CD4-positive, alpha-beta T cell treated with Interleukin-1 beta for 1 hour (primary cell): ENCODE measurements around the gene LRRC39.
"Not testable (repeated sequence)": the region's sequence is repeated elsewhere in the genome, so short reads cannot be mapped to it uniquely, and the experiment has no call there.

Source experiments
- DNase-seq, 2 donors: peaks; one replicate each; pipeline ENCODE4 v3.0.0-alpha.2; 2020 to 2022

LRRC39 gene

DNA sequence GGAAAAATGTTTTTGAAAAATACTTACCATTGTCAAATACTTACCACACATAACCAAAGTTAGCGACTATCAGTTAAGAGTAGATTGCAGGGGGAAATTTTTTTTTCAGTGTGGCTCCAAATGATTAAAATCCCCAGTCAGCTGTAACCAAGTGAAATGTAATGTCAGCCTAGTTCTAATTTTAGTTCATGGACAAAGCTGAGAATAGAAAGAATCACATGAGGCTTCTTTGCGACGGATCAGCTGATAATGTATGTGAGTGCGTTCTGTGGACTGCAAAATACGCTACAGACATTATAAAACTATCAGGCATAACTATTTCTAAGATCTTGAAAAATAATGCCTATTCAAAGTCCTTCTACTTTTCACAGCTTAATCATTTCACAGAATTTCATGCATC is at the start of gene LRRC39:
LRRC39 (minus strand) TSS at position 166 of the 400 bp plus-strand sequence. CDS start 9,740 bp downstream, outside the sequence.
- no peak for DNase-seq

DNA sequence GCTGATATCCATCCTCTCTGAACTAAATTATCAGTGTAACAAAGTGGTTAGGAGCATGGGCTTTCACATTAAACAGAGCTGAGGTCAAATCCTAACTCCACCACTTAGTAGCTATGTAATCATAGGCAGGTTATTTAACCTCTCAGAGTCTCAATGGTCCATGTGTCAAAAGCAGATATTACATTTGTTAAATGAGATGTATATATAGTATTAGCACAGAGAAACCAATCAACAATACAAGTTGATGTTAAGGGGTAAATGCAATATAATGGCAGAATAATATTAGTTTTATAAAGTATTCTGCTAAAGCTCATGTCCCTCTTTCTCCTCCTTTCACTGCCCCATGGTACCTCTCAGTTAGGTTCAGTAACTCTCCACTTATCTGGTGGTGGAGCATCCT is 44.4 kb upstream of the LRRC39 start:
- no peak for DNase-seq

DNA sequence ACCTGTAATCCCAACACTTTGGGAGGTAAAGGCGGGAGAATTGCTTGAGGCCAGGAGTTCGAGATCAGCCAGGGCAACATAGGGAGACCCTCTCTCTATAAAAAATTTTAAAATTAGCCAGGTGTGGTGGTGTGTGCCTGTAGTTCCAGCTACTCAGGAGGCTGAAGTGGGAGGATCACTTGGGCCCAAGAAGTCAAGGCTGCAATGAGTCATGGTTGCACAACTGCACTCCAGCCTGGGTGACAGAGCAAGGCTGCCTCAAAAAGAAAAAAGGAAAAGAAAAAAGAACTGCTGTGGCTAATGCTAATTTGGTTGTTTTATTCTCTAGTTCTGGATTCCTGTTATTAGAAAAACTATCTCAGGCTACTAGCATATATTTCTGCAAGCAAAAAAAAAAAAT is 41.8 kb upstream of the LRRC39 start:
- DNase-seq, result no peak

DNA sequence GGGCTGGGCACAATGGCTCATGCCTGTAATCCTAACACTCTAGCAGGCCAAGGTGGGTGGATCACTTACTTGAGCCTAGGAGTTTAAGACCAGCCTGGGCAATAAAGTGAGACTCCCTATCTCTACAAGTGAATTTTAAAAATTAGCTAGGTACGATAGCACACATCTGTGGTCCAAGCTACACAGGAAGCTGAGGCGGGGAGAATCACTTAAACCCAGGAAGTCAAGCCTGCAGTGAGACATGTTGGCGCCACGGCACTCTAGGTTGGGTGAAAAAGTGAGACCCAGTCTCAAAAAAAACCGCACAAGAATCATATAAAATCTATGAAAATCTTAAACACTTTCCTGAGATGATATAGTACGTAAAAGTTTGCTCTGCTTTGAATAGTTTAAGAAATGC is 41.4 kb upstream of the LRRC39 start:
- no peak for DNase-seq

DNA sequence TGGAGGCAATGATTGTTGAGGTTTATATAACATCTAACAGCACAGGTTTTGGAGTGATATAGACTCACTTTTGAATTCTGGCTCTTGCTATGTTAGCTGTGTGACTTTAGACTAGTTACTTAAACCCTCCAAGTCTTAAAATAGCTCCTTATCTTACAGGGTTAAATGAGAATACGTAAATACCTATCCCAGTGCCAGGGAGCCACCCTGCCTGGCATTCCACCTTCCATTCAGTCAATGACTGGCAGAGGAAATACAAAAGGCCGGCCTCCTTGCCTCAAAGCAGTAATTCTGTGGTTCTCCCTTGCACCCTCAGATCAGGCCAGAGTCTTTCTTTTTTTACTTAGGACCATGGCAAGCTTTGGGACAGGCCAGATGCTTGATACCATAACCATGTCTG is 39.8 kb upstream of the LRRC39 start:
- DNase-seq, result no peak

DNA sequence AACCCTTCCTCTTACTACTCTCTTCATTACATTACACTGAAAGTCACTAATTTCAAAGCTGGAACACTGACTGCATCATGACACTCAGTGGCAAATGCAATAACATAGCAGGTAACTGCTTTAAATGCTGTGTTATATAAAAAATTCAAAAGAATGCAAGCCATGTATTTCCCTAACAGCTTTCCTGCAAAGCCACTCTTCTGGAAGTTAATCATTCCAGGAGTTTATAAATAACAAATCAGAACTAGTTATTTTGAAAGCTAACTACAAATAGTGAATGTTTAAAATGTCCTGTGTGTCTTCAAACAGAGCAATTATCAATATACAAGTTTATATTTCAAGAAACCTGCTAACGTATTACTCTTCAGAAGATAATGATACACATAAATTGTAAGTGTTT is 37.0 kb upstream of the LRRC39 start:
- DNase-seq, result no peak

DNA sequence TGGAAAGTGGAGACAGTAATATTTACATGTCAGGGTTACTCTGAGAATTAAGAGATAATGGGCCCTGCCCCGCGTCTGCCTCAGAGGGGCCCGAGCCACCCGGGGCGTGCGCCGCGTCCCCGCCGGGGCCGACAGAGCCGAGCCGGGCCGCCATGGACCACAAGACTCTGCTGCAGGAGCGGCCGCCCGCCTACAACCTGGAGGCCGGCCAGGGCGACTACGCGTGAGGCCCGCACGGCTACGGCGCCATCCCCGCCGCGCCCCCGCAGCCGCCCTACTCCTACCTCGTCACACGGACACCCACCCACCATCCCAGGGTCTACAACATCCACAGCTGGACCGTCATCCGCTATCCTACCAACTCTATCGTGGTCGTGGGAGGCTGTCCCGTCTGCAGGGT is 35.1 kb upstream of the LRRC39 start:
- no peak for DNase-seq

DNA sequence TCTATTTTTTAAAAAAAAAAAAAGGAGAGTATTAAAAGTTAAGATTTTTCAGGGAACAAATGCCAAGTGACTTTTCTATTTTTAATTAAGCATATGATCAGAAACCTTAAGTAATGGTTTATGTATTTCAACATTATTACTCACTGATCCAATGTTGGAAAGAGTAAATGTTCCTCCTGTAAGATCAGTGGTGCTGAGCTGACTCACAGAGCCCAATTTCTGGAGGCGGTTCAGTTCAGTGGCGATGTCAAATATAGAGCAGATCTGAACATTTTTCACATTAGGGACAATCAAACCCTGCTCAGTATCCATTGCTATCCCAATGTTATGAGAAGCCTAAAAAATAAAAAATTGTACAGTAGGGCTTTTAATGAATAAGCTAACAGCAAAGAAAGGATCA is 28.2 kb upstream of the LRRC39 start:
- DNase-seq, result no peak

DNA sequence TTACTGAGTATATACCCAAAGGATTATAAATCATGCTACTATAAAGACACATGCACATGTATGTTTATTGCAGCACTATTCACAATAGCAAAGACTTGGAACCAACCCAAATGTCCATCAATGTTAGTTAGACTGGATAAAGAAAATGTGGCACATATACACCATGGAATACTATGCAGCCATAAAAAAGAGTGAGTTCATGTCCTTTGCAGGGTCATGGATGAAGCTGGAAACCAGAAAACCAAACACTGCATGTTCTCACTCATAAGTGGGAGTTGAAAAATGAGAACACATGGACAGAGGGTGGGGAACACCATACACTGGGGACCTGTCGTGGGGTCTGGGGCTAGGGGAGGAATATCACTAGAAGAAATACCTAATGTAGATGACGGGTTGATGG is 27.5 kb upstream of the LRRC39 start:
- DNase-seq, result not testable (repeated sequence)

DNA sequence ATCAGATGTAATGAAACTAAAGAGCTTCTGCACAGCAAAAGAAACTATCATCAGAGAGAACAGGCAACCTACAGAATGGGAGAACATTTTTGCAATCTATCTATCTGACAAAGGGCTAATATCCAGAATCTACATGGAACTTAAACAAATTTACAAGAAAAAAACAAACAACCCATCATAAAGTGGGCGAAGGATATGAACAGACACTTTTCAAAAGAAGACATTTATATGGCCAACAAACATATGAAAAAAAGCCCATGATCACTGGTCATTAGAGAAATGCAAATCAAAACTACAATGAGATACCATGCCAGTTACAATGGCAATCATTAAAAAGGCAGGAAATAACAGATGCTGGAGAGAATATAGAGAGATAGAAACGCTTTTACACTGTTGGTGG is 27.0 kb upstream of the LRRC39 start:
- DNase-seq, result not testable (repeated sequence)

DNA sequence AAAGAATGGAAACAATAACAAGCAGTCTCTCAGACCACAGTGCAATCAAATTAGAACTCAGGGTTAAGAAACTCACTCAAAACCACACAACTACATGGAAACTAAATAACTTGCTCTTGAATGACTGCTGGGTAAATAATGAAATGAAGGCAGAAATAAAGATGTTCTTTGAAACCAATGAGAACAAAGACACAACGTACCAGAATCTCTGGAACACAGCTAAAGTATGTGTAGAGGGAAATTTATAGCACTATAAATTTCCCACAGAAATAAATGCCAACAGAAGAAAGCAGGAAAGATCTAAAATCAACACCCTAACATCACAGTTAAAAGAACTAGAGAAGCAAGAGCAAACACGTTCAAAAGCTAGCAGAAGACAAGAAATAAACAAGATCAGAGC is 24.6 kb upstream of the LRRC39 start:
- not testable (repeated sequence) for DNase-seq

DNA sequence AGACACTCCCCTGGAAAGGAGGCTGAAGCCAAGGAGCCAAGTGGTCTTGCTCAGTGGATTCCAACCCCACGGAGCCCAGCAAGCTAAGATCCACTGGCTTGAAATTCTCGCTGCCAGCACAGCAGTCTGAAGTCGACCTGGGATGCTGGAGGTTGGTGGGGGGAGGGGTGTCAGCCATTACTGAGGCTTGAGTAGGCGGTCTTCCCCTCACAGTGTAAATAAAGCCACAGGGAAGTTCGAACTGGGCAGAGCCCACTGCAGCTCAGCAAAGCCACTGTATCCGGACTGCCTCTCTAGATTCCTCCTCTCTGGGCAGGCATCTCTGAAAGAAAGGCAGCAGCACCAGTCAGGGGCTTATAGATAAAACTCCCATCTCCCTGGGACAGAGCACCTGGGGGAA is 22.0 kb upstream of the LRRC39 start:
- not testable (repeated sequence) for DNase-seq

DNA sequence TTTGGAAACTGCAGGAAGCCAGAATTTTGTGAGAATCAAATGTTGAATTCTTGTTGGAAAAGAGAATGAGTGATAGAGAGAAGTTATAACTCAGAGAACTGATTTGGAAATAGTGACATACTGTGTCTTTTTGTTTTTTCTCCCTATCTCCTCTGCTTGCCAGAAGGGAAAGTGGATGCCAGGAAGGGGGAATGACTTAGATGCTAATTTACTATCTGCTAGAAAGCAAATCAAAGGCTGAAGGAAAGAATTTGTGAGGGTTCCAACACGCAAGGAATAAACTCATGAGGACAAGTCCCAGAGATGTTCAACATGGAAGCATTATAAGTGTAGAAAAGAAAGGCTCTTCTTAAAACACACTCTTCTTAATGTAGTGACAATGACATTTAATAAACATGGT is 20.5 kb upstream of the LRRC39 start:
- no peak for DNase-seq

DNA sequence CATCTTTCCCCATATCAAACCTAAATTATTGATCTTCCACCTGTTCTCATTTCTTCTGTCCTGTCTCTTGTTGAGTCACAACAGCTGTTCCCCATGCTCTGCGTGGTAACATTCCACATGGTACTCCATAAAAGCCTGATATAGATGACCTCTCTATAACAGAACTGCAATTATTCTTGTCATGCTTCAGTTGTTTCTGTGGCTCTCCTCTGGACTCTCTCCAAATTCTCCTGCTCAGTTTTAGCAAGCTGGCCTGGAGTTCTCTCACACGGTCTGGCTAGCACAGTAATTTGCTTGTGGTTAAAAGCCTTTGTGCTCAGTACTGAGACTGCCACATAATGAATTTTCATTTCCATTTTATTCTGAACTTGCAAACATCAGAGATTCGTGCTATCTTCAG is 10.6 kb upstream of the LRRC39 start:
- DNase-seq, result no peak

DNA sequence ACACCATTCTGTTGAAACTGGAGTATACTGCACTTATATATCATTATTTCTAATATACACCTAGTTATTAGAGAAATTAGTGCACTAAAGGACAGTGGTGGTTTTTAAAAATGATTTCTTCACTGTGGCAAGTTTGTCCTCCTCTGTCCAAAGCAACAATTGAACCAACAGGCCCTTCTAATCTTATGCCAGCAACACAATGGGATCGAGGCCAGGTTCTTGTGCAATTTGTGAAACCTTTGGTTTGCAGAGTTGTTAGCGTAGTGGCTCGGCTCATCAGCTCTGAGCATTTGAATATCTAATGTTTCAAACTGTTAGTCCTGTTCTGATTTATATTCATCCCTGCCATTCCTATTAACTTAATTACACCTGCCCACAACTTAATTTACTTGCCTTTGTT is 9.9 kb upstream of the LRRC39 start:
- no peak for DNase-seq

DNA sequence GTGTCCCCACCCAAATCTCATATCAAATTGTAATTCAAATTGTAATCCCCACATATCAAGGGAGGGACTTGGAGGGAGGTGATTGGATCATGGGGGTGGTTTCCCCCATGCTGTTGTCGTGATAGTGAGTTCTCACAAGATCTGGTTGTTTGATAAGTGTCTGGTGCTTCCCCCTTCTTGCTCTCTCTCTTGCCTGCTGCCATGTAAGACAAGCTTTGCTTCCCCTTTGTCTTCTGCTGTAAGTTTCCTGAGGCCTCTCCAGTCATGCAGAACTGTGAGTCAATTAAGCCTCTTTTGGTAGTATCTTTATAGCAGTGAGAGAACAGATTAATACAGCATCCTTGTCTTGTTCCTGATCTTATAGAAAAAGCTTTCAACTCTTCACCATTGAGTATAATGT is 6.5 kb upstream of the LRRC39 start:
- peak in 1 of 2 donors; percentile 5 for DNase-seq

DNA sequence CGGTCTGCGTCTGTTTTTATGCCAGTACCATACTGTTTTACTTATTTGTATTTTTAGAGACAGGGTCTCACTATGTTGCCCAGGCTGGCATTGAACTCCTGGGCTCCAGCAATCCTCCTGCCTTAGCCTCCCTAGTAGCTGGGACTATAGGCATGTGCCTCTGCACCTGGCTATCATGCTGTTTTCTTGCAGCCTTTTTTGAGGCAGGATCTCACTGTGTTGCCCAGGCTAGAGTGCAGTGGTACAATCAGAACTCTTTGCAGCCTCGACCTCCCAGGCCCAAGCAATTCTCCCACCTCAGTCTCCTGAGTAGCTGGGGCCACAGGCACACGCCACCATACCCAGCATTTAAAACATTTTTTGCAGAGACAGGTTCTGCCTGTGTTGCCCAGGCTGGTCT is 5.3 kb upstream of the LRRC39 start:
- no peak for DNase-seq

DNA sequence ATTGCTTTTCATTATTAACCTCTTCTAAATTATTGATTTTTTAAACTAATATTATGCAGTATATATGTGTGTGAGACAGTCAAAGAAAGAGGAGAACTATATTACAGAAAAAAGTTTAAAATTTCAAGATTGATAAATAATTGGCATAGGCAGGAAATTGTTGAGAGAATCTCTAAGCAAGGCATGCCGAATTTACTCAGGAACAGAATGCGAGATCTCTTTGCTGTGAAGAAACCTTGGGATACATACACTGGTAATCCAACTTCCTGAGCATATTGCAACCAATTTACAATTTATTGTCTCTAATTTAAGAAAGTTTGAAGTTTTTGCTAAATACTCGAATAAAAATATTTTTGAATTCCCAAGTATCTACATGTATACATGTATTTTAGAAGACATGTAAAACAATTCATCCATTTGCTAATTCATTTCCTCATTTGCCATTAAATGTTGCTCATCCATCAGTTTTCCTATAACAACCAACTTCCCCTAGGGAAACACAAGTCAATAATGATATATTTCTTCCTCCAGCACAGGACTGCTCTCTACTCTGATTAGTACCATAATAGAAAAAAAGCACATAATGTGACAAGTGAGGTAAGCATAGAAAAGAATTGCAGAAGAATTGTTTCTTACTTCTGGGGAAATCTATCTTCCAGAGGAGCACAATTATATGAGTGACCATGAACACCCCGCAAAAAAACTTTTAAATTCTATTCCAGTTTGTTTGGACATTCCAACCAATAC is 588 bp downstream of the LRRC39 start:
- DNase-seq, result no peak

DNA sequence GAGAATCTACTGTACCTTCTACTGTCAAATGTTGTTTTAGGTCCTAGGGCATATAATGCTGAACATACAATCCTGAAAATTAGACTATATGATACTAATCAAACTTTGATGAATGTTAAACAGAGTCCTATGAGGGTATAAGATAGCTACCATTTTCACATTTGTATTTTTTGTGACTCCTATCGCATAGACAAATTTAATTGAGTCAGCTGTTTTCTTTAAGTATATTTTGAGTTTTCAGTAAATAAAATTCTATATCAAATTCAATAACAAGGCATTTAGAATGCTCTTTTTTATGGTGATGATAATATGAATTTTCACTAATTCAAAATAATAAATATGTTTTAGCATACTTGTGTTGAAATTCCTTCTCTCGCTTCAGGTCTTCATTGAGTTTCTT is 10.0 kb downstream of the LRRC39 start:
- no peak for DNase-seq

DNA sequence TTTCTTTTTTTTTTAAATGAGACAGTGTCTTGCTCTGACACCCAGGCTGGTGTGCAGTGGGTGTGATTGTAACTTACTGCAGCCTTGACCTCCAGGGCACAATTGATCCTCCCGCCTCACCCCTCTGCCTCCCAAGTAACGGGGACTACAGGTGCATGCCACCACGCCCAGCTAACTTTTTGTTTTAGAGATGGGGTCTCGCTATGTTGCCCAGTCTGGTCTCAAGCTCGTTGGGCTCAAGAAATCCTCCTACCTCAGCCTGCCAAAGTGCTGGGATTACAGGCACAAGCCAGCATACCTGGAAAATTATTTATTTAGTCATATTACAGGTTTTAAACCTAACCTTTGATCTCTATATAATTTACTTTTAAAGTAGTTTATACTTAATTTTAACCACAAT is 13.4 kb downstream of the LRRC39 start:
- no peak for DNase-seq

DNA sequence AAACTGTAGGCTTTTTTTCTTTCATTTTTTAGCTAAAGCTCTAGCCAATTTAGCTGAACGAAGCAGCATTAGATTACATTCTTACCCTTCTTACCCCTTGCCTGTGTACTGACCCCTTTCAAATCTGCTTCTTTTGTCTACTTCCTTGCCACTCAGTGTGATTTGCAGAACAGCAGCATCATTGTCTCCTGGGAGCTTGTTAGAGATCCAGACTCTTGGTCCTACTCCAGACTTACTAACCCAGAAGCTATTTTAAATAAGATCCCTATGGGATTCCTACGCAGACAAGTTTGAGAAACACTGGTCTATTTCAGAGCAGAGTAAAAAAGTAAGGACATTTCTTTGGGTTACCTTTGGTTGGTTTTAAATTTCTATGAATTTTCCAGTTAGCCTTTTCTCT is 13.8 kb downstream of the LRRC39 start:
- no peak for DNase-seq

DNA sequence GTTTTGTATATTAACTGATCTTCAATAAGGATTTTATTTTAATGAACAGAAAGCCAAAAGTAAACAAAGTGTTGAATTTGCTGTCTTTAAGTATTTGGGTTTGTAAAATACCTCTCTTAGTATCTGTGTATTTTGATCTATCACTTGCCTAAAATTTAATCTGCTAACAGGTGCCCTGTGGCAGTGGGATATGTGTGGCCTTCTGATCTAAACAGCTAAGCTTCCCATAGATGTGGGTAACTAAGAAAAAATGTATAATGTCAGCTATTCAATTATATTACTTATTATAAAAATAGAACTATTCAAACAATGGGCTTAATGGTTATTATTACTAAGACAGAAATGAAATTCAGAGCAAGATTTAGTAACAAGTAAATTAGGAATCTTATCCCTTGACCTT is 15.2 kb downstream of the LRRC39 start:
- no peak for DNase-seq

DNA sequence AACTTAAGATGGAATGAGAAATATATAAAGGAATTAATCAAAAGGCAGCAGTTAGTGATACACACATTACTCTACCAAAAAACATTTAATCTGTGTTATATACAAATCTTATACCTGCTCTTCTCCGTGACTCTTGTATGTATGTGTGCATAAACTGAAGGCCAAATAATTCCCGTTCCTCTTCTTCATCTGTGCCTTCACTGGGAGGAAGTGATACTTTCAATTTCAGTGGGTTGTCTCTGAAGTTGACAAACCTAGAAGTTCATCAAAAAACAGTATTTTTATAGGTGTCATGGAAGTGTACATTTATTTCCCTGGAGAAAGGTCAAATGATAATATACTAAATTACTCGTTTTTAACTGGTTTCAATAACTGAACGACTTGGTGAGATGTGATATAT is 25.8 kb downstream of the LRRC39 start:
- DNase-seq, result no peak

DNA sequence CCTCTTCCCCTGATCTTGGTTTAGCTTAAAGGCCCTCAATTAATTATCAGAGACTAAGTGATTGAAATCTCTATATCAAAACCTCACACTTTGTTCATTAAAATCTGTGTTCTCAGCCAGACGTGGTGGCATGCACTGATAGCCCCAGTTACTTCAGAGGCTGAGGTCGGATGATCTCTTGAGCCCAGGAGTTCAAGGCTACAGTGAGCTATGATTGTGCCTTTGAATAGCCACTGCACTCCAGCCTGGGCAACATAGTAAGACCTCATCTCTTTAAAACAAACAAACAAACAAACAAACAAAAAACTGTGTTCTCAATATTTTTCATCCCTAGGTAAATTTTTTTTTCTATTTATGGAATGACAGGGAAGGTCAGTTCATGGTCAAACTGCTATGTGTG is 26.4 kb downstream of the LRRC39 start:
- DNase-seq, result no peak

DNA sequence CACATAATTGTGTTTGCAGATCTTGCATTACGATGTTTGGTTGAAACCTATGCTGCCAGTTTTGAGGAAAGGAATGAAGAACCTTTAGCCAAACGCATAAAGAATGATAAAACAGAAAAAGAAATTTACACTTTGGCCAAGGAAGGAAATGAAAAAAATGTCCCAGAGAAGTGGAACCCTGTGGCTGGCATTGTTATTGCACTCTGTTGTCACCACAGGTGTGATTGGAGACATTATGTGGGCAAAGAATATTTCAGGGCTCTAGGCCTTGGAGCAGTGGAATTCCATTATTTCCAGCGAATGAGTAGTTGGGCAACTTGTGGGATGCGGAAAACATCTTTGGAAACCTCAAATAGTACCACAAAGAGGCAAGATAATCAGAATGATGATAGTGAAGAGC is 30.2 kb downstream of the LRRC39 start:
- no peak for DNase-seq

DNA sequence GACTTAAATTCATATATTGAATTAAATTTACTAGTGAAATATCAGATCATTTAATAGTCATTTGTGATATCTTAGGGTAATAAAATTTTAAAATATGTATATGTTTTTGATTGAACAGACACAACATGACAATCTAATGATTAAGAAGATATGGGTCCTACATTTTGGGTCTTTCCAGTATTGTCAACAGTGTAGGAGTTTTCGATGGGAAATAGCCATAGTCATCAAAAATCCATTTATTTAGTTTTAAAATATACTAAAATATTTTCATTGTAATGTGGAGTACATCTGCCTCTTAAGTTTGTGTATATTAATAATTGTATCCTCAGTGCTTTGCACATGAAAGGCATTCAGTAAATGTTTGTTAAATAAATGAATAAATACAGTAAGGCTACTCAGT is 31.1 kb downstream of the LRRC39 start:
- DNase-seq, result no peak
